DMS153 treated with DMSO at 0.1 percent for 48 hours (cell line): Measurements from ENCODE around the gene CRIP2.

ENCODE experiments used
- DNase-seq: peaks from one replicate; lab custom pipeline; 2025; ENCODE audit not compliant: unreplicated experiment; lab: John Stamatoyannopoulos, UW

Gene CRIP2

GRCh38 chr14:105474483-105475268, at the start of gene CRIP2:
CRIP2 (plus strand) TSS chr14:105474821; CDS start chr14:105474863, 42 bp downstream.
- DNase-seq: no peak

GRCh38 chr14:105424861-105425260, 49.8 kb upstream of the CRIP2 start:
- no peak for DNase-seq

- no peak for DNase-seq
Measured at GRCh38 chr14:105425823-105426247, 48.8 kb upstream of the CRIP2 start.

GRCh38 chr14:105426416-105427130, 48.0 kb upstream of the CRIP2 start:
- no peak for DNase-seq

DNA sequence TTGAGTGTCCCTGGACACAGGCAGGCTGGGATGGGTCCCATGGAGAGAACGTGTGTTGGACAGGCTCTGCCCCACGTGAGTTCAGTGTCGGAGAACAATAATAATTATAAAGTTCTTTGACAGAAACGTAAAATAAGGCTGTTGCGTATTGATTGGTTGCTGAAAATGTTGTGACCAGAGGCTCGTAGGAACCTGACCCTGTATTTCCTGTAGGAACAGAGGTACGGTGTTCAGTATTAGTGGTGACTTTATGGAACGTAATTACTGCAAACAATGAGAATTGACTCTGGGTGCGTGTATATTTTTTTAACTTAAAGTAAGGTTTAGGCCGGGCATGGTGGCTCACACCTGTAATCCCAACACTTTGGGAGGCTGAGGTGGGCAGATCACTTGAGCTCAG, 47.2 kb upstream of the CRIP2 start:
- DNase-seq: no peak

GRCh38 chr14:105427936-105428485, 46.6 kb upstream of the CRIP2 start:
- DNase-seq: no peak

- no peak for DNase-seq
Measured at GRCh38 chr14:105430042-105430441, 44.6 kb upstream of the CRIP2 start.

DNA sequence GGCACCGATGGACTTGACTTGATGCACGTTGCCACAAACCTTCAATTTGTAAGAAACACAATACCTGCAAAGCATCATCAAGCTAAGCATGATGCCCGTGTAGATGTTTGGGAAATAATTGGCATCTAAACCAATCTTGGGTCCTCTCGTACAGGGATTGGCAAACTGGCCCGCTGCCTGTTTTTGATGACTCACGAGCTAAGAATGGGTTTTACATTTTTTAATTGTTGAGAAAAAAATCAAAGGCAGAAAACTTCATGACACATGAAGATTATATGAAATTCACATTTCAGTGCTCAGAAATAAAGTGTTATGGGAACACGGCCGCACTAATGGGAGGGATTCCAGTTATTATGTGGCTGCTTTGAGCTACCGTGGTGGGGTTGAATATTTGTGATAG, 44.1 kb upstream of the CRIP2 start:
- no peak for DNase-seq

DNA sequence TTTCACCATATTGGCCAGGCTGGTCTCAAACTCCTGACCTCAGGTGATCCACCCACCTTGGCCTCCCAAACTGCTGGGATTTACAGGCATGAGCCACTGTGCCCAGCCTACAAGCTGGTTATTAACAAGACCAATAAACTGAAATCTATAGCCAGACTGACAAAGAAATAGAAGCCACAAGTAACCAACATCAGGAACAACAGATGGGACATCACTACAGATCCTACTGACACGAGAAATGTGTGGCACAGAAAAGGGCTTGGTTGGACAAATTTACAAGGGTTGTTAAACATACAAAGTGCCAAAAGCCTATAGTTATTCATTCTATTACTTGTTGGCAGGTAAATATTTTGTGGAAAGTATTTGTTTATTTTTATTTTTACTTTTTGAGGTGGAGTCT, 43.4 kb upstream of the CRIP2 start:
- no peak for DNase-seq

- no peak for DNase-seq
Measured at GRCh38 chr14:105432657-105433056, 42.0 kb upstream of the CRIP2 start.

GRCh38 chr14:105433161-105433605, 41.4 kb upstream of the CRIP2 start:
- DNase-seq: no peak

DNA sequence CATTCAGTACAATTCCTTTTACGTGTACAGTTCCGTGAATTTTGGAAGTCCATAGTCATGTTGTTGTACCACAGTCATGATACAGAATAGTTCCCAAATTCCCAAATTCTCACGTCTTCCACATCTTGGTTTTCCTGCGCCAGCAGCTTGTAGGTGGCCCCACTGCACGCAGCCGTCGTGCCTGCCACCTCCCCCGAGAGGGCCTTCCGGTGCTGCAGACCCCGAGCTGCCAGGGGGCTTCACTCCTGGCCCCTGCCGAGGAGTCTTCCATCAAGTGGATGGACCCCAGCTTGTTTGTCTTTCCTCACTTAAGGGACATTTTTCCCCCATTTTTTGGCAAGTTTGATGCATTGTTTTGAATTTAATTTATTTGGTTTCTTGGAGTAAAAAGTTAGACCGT, 38.2 kb upstream of the CRIP2 start:
- DNase-seq: no peak

- no peak for DNase-seq
Measured at GRCh38 chr14:105436891-105437722, 37.5 kb upstream of the CRIP2 start.

DNA sequence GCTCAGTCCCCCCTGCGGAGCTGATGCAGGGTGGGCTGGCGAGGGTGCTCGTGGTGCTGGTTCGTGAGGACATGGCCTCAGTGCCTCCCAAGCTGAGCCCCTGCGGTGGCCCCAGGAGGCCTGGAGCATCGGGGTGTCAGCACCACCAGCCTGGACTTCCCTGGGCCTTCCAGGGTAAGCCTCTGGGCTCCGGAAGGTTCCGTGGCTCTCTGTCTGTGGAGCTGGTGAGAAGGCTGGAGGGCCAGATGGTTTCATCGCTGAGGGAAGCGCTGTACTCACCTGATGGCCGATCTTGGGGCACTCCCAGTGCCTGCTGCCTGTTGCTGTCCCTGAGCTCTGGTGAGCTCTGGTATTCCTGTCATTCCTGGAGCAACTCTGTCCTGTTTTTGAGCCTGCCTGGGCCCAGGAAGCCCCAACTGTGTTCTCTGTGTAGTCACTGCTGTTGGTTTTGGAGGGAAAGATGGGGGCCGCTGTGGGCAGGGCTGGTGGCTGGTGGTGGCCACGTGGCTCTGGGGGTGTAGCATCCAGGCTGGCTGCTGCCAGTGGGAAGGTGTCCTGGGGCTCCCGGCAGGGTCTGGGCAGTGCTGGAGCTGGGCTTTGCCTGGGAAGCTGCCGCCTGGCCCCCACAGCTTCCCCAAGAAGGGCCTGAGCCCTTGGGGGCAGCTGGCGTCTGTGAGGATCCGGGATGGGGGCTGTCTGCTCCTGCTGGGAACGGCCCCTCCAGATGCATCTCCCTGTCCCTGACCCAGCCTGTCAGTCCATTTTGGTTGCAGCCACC, 36.7 kb upstream of the CRIP2 start:
- no peak for DNase-seq

DNA sequence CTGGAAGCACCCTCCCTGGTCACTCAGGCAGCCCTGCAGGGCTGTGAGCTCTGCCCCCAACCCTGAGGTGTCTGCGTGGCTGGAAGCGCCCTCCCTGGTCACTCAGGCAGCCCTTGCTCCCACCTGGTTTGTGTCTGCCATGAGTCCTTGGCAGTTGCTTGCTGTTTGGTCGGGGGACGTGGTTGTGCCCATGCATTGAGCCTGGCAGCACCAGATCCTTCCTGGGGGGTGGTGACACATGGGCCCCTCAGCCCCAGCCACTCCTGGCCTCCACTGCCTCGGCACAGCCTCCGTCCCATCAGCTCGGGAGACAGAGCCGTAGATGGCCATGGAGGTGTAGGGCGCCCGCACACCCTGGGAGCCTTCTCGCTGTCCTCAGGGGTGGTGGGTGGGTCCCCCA, 35.4 kb upstream of the CRIP2 start:
- DNase-seq: no peak

DNA sequence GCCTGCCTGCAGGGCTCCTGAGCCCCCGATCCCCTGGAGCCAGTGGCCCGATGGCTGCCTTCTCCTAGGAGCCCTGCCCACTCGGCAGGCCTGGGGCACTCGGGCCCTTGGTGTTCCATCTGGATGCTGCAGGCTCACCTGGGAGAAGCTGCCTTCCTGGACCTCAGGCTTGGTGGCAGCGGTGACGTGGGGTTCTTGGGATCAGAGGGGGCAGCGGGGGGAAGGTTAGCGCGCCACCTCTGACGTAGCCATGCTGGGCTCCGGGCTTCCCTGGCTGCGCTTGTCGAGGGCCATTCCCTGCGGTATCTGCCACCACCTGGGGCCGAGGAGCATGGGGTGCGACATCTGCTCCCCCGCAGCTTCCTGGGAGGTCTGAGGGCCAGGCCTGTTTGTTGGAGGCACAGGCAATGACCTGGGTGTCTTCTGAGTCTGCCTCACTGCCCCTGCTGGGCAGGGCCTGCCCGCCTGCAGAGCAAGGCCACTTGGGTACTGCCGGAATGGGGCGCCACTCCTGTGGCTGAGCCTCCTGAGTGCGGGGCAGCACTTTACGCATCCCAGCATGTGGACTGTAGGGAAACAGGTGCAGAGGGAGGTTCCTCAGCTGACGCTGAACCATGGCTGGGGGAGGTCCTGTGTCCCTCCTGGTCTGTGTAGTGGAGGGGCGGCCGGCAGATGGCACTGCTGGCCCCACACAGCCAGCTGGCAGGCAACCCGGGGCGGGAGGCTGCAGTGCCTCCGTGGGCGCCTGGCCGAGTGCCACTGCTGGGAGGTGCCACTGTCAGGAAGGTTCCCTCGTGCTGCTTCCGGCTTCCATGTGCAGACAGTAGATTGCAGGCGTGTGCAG, 34.7 kb upstream of the CRIP2 start:
- DNase-seq: no peak

- DNase-seq: no peak
Measured at GRCh38 chr14:105440554-105440900, 34.1 kb upstream of the CRIP2 start.

GRCh38 chr14:105440992-105441391, 33.6 kb upstream of the CRIP2 start:
- no peak for DNase-seq

DNA sequence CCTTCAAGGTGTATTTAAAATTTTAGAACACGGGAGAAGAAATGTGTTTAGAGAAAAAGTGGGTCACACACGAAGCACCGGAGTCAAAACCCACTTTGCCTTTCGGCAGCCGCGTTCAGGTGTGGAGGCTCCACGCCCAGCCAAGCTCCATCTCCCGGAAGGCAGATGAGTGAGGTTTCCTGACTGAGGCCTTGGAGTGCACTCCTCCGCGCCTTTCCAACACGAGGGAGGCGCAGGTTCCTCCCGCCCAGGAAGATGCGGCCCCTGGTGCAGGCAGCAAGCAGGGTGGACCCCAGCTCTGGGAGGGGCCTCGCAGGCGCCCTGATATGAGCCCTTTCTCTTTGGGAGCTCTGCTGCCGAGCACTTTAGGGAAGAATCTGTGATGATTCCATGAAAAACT, 32.5 kb upstream of the CRIP2 start:
- DNase-seq: no peak

GRCh38 chr14:105442834-105443233, 31.8 kb upstream of the CRIP2 start:
- DNase-seq: no peak
